Mucosa of descending colon (tissue), 3 donors: ENCODE results near the gene PLEKHN1. TPM values are rescaled to one million over a fixed set of nuclear protein-coding genes. Genes with fewer than 3 reads are reported as not detected.
"Not testable (repeated sequence)": the region's sequence is repeated elsewhere in the genome, so short reads cannot be mapped to it uniquely, and the experiment has no call there.

Source experiments
- ATAC-seq: fragments of 200-7000 bp; cut with Tn5 transposase; one replicate; pipeline ENCODE4 v1.9.1; 2020; ENCODE audit warnings: mild to moderate bottlenecking, moderate library complexity
- DNase-seq, 3 donors: peaks; one replicate each; pipeline ENCODE4 v3.0.0-alpha.2; 2020
- H3K36me3 ChIP-seq: fragments of 200-600 bp; one replicate; pipeline ENCODE4 v1.8.0; 2021; ENCODE audit warnings: low read depth, mild to moderate bottlenecking
- H3K4me1 ChIP-seq: fragments of 200-600 bp; one replicate; pipeline ENCODE4 v1.8.0; 2021; ENCODE audit warnings: low read depth, mild to moderate bottlenecking
- H3K4me3 ChIP-seq: fragments of 200-600 bp; one replicate; pipeline ENCODE4 v1.8.0; 2021; ENCODE audit warnings: mild to moderate bottlenecking
- H3K9me3 ChIP-seq: fragments of 200-600 bp; one replicate; pipeline ENCODE4 v1.8.0; 2021; ENCODE audit warnings: mild to moderate bottlenecking
- CTCF ChIP-seq: fragments of 200-600 bp; IDR thresholded peaks from one replicate; pipeline ENCODE4 v1.8.0; 2022; ENCODE audit warnings: antibody characterized with exemption, mild to moderate bottlenecking
- intact Hi-C, 2 donors: fragments of 100-400 bp; cut with DNase I in 1 of 2; cut with micrococcal nuclease in 1 of 2; formaldehyde crosslinking; loops; one replicate each; pipeline versions ENCODE4 v1.11.0 to v1.11.1; 2022; cut with DNase I, micrococcal nuclease
- total RNA-seq, 3 donors: library from RNA; stranded (reverse); fragmentation: NEBNext Ultra II Directional in 2 of 3; extraction: Animal tissue kit (Norgen Biotek cat#: 25700) in 2 of 3; gene quantifications; one replicate each; pipeline versions ENCODE4 v1.2.1 to v1.2.4, GENCODE V29; 2021 to 2023
- donor health status: DM: no; HTN: no; CAD: no; lungs with moderate emphysema.
- donor health status: DM: no; HTN: no; CAD: no.
- donor health status: DM: no; HTN: yes; CAD: no.

PLEKHN1 gene
- total RNA-seq, 3 donors from 2014 or later, result 0.23 to 0.99 (median 0.32) TPM

- no peak for TF ChIP-seq CTCF
- ATAC-seq, result peak; percentile 40
- H3K4me1 ChIP-seq, result peaks cover 28% of the 10 kb centered on the region
Observed at GRCh38 chr1:1004780-1005697, 38.8 kb downstream of the PLEKHN1 start.

GRCh38 chr1:1005774-1006304, 39.6 kb downstream of the PLEKHN1 start:
- no peak overlapping the region for H3K4me3 ChIP-seq
- no peaks in the 10 kb centered on the region for H3K9me3 ChIP-seq
- DNase-seq (peak in 1 of 3 donors; percentile 56), ATAC-seq (no peak)
- intact Hi-C loops, result no loop called here
- no peak for TF ChIP-seq CTCF
- H3K4me1 ChIP-seq, result peaks cover 22% of the 10 kb centered on the region
- no peaks in the 10 kb centered on the region for H3K36me3 ChIP-seq

More at GRCh38 chr1:1004780-1005697, 38.8 kb downstream of the PLEKHN1 start:
- Histone ChIP-seq H3K36me3 (no peaks in the 10 kb centered on the region), H3K9me3 (no peaks in the 10 kb centered on the region), H3K4me3 (no peak overlapping the region)
- intact Hi-C loops, result no loop called here
- peak in 2 of 3 donors; percentile 54 to 67 for DNase-seq

- no peak for TF ChIP-seq CTCF
- intact Hi-C loops, result no loop called here
- no peaks in the 10 kb centered on the region for H3K9me3 ChIP-seq
- ATAC-seq (peak; percentile 90), DNase-seq (peak; percentile 84 to 86 (median 85))
- H3K4me3 ChIP-seq, result no peak overlapping the region
- H3K4me1 ChIP-seq, result peaks cover 17% of the 10 kb centered on the region
- no peaks in the 10 kb centered on the region for H3K36me3 ChIP-seq
Observed at GRCh38 chr1:1006305-1007159, 40.2 kb downstream of the PLEKHN1 start.

GRCh38 chr1:1010131-1010530, 43.8 kb downstream of the PLEKHN1 start:
- intact Hi-C loops, H3K4me3 ChIP-seq, H3K9me3 ChIP-seq, H3K36me3 ChIP-seq, ATAC-seq: not testable (repeated sequence)
- peaks cover 22% of the 10 kb centered on the region for H3K4me1 ChIP-seq
- peak in 1 of 3 donors; percentile 19 for DNase-seq

GRCh38 chr1:1011396-1011949, 45.2 kb downstream of the PLEKHN1 start:
- no peak overlapping the region for H3K4me3 ChIP-seq
- no peaks in the 10 kb centered on the region for H3K36me3 ChIP-seq
- ATAC-seq (no peak), DNase-seq (peak; percentile 3 to 37 (median 18))
- peaks cover 10% of the 10 kb centered on the region for H3K4me1 ChIP-seq
- H3K9me3 ChIP-seq, result no peaks in the 10 kb centered on the region
- intact Hi-C loops, result no loop called here
- TF ChIP-seq CTCF, result no peak

- intact Hi-C loops, H3K9me3 ChIP-seq, H3K4me1 ChIP-seq, H3K36me3 ChIP-seq, ATAC-seq: not testable (repeated sequence)
- DNase-seq, result peak in 2 of 3 donors; percentile 31 to 35
- H3K4me3 ChIP-seq, result peak overlapping the region; percentile 29
Observed at GRCh38 chr1:1012736-1013104, 46.4 kb downstream of the PLEKHN1 start.
